ENCODE results near the gene ACSM5. TPM values are rescaled to one million over a fixed set of nuclear protein-coding genes. Genes with fewer than 3 reads are reported as not detected.
"Not testable (repeated sequence)": the region's sequence is repeated elsewhere in the genome, so short reads cannot be mapped to it uniquely, and the experiment has no call there.

The ACSM5 gene
- polyA plus RNA-seq, 1 donor (not counting 4 experiments of a cell fraction or from before 2014, with no cell fraction given): not detected

DNA sequence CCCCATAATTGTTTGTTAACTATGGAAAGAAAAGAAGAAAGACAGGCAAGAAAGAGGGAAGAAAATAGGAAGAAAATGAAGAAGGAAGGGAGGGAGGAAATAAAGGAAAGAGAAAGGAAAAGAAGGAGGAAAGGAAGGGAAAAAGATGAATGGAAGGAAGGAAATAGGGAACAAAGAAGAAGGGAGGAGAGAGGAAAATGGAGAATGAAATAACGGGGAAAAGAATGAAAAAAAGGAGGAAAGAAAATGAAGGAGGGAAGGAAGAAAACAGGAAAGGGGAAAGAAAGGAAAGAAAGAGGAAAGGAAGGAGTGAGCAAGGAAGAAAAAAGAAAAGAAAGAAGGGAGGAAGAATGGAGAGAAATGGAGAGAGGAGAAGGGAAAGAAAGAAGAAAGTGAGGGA is 21.1 kb downstream of the ACSM5 start:
- H3K4me3 ChIP-seq (ENCODE audit: control insufficient read depth in 2 of 3, extremely low read depth in 1 of 3, insufficient read depth in 2 of 3, low read depth in 1 of 3, low read length in 3 of 3); DNase-seq (ENCODE audit: low read depth, low spot score); H4K20me1 ChIP-seq (ENCODE audit: control insufficient read depth, extremely low read depth, insufficient read depth, low read length); FAIRE-seq; H3K79me2 ChIP-seq (ENCODE audit: control insufficient read depth, insufficient read depth, low read length); H3K4me2 ChIP-seq (ENCODE audit: control insufficient read depth, extremely low read depth, insufficient read depth, low read depth, low read length); H3K27ac ChIP-seq (ENCODE audit: control insufficient read depth, insufficient read depth, low read length); H3K9me1 ChIP-seq (ENCODE audit: control insufficient read depth, extremely low read depth, insufficient read depth, low read length); H3K9me3 ChIP-seq (ENCODE audit: control insufficient read depth, low read depth, low read length); H3K36me3 ChIP-seq (ENCODE audit: control insufficient read depth in 2 of 2, extremely low read depth in 1 of 2, insufficient read depth in 2 of 2, low read length in 2 of 2); H3K9ac ChIP-seq (ENCODE audit: control insufficient read depth, extremely low read depth, insufficient read depth, low read length); H2AFZ ChIP-seq (ENCODE audit: control insufficient read depth, low read length); H3K4me1 ChIP-seq (ENCODE audit: control insufficient read depth, extremely low read depth, insufficient read depth, low read length); dilution Hi-C loops (cut with MboI; ENCODE audit: extremely low pct_ligation_motif_present, low sequenced_read_pairs); H3K27me3 ChIP-seq (ENCODE audit: control insufficient read depth, extremely low read depth, insufficient read depth, low read length): not testable (repeated sequence)

DNA sequence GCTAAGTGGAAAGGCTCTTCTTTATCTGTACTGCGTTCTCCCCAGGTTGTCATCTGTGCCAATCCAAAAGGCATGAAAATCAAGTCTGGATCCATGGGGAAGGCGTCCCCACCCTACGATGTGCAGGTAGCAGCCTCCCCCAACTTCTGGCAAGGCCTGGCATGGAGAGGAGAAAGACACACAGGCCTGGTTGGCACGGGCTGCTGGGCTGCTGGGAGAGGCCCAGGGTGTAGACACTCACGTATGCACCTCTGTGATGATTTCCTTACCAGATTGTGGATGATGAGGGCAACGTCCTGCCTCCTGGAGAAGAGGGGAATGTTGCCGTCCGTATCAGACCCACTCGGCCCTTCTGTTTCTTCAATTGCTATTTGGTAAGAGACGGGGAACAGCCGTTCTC is 21.6 kb downstream of the ACSM5 start:
- TF ChIP-seq, protein P1, sequence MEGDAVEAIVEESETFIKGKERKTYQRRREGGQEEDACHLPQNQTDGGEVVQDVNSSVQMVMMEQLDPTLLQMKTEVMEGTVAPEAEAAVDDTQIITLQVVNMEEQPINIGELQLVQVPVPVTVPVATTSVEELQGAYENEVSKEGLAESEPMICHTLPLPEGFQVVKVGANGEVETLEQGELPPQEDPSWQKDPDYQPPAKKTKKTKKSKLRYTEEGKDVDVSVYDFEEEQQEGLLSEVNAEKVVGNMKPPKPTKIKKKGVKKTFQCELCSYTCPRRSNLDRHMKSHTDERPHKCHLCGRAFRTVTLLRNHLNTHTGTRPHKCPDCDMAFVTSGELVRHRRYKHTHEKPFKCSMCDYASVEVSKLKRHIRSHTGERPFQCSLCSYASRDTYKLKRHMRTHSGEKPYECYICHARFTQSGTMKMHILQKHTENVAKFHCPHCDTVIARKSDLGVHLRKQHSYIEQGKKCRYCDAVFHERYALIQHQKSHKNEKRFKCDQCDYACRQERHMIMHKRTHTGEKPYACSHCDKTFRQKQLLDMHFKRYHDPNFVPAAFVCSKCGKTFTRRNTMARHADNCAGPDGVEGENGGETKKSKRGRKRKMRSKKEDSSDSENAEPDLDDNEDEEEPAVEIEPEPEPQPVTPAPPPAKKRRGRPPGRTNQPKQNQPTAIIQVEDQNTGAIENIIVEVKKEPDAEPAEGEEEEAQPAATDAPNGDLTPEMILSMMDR (optimal IDR thresholded peaks at IDR 0.05 in 1 of 3, IDR thresholded peaks at IDR 0.05 in 1 of 3, conservative IDR thresholded peaks at IDR 0.05 in 1 of 3; ENCODE audit: extremely low read depth in 1 of 3, insufficient read depth in 2 of 3, low read length in 3 of 3): no peak
- H3K79me2 ChIP-seq (ENCODE audit: control insufficient read depth, insufficient read depth, low read length): no peaks in the 10 kb centered on the region
- no peaks in the 10 kb centered on the region for H4K20me1 ChIP-seq (ENCODE audit: control insufficient read depth, extremely low read depth, insufficient read depth, low read length)
- DNase-seq (ENCODE audit: low read depth, low spot score) (no peak), FAIRE-seq (no peak)
- no peaks in the 10 kb centered on the region for H3K27me3 ChIP-seq (ENCODE audit: control insufficient read depth, extremely low read depth, insufficient read depth, low read length)
- H3K9me1 ChIP-seq (ENCODE audit: control insufficient read depth, extremely low read depth, insufficient read depth, low read length): no peaks in the 10 kb centered on the region
- H3K9ac ChIP-seq (ENCODE audit: control insufficient read depth, extremely low read depth, insufficient read depth, low read length): no peak overlapping the region
- no peak overlapping the region for H3K4me3 ChIP-seq (ENCODE audit: control insufficient read depth in 2 of 3, extremely low read depth in 1 of 3, insufficient read depth in 2 of 3, low read depth in 1 of 3, low read length in 3 of 3)
- H3K4me2 ChIP-seq (ENCODE audit: control insufficient read depth, extremely low read depth, insufficient read depth, low read depth, low read length): no peak overlapping the region
- no peaks in the 10 kb centered on the region for H3K9me3 ChIP-seq (ENCODE audit: control insufficient read depth, low read depth, low read length)
- H3K36me3 ChIP-seq (ENCODE audit: control insufficient read depth in 2 of 2, extremely low read depth in 1 of 2, insufficient read depth in 2 of 2, low read length in 2 of 2): no peaks in the 10 kb centered on the region
- H3K27ac ChIP-seq (ENCODE audit: control insufficient read depth, insufficient read depth, low read length): no peak overlapping the region
- dilution Hi-C loops (cut with MboI; ENCODE audit: extremely low pct_ligation_motif_present, low sequenced_read_pairs): no loop called here
- no peak overlapping the region for H2AFZ ChIP-seq (ENCODE audit: control insufficient read depth, low read length)
- no peaks in the 10 kb centered on the region for H3K4me1 ChIP-seq (ENCODE audit: control insufficient read depth, extremely low read depth, insufficient read depth, low read length)

DNA sequence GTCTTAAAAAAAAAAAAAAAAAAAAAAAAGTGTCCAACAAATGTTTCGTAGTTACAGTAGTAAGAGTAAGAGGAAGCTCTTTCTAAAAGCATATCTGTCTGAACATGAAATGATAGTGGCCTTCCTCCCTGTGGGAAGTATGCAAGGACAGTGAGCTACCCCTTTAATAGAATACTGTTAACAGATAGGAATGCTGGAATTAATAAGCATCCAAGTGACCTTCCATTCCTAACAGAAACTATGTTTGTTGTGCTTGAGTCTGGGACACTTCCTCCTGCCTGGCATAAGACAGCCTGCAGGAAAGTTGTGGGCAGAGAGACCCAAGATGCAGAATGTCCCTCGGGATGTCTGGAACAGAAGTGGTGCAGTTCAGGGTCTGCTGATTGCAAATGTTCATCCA is 29.6 kb downstream of the ACSM5 start:
- H3K9ac ChIP-seq (ENCODE audit: control insufficient read depth, extremely low read depth, insufficient read depth, low read length); H3K27ac ChIP-seq (ENCODE audit: control insufficient read depth, insufficient read depth, low read length); H3K4me1 ChIP-seq (ENCODE audit: control insufficient read depth, extremely low read depth, insufficient read depth, low read length); dilution Hi-C loops (cut with MboI; ENCODE audit: extremely low pct_ligation_motif_present, low sequenced_read_pairs); H3K9me1 ChIP-seq (ENCODE audit: control insufficient read depth, extremely low read depth, insufficient read depth, low read length); H3K79me2 ChIP-seq (ENCODE audit: control insufficient read depth, insufficient read depth, low read length); H2AFZ ChIP-seq (ENCODE audit: control insufficient read depth, low read length); H3K9me3 ChIP-seq (ENCODE audit: control insufficient read depth, low read depth, low read length); H4K20me1 ChIP-seq (ENCODE audit: control insufficient read depth, extremely low read depth, insufficient read depth, low read length); DNase-seq (ENCODE audit: low read depth, low spot score); FAIRE-seq; H3K4me2 ChIP-seq (ENCODE audit: control insufficient read depth, extremely low read depth, insufficient read depth, low read depth, low read length); H3K36me3 ChIP-seq (ENCODE audit: control insufficient read depth in 2 of 2, extremely low read depth in 1 of 2, insufficient read depth in 2 of 2, low read length in 2 of 2); H3K27me3 ChIP-seq (ENCODE audit: control insufficient read depth, extremely low read depth, insufficient read depth, low read length); H3K4me3 ChIP-seq (ENCODE audit: control insufficient read depth in 2 of 3, extremely low read depth in 1 of 3, insufficient read depth in 2 of 3, low read depth in 1 of 3, low read length in 3 of 3): not testable (repeated sequence)

DNA sequence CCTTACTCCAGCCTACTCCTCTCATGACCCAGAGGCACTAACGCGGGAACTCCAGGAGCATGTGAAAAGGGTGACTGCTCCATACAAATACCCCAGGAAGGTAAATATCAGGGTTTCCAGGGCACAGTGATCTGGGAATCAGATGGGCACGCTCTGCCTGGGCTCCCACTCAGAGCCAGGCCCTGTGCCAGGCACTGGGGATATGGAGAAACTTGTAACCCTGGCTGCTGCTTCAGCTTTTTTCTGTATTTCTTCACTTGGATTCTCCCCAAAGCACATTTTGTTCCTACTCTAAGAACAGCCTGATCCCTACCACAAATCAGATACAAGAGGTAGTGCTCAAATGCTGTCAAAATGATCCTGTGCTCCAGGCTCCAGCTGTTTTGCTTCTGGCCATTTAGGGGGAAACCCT is 30.5 kb downstream of the ACSM5 start:
- H3K4me2 ChIP-seq (ENCODE audit: control insufficient read depth, extremely low read depth, insufficient read depth, low read depth, low read length); H3K36me3 ChIP-seq (ENCODE audit: control insufficient read depth in 2 of 2, extremely low read depth in 1 of 2, insufficient read depth in 2 of 2, low read length in 2 of 2); dilution Hi-C loops (cut with MboI; ENCODE audit: extremely low pct_ligation_motif_present, low sequenced_read_pairs); H3K27me3 ChIP-seq (ENCODE audit: control insufficient read depth, extremely low read depth, insufficient read depth, low read length); H2AFZ ChIP-seq (ENCODE audit: control insufficient read depth, low read length); H3K4me3 ChIP-seq (ENCODE audit: control insufficient read depth in 2 of 3, extremely low read depth in 1 of 3, insufficient read depth in 2 of 3, low read depth in 1 of 3, low read length in 3 of 3); DNase-seq (ENCODE audit: low read depth, low spot score); H3K9me1 ChIP-seq (ENCODE audit: control insufficient read depth, extremely low read depth, insufficient read depth, low read length); H4K20me1 ChIP-seq (ENCODE audit: control insufficient read depth, extremely low read depth, insufficient read depth, low read length); FAIRE-seq; H3K9me3 ChIP-seq (ENCODE audit: control insufficient read depth, low read depth, low read length); H3K27ac ChIP-seq (ENCODE audit: control insufficient read depth, insufficient read depth, low read length); H3K79me2 ChIP-seq (ENCODE audit: control insufficient read depth, insufficient read depth, low read length); H3K4me1 ChIP-seq (ENCODE audit: control insufficient read depth, extremely low read depth, insufficient read depth, low read length); H3K9ac ChIP-seq (ENCODE audit: control insufficient read depth, extremely low read depth, insufficient read depth, low read length): not testable (repeated sequence)

Measured in keratinocyte (primary cell).